Esophagus (tissue), 2 donors: Measurements from ENCODE around the gene TMEM52B. TPM values are rescaled to one million over a fixed set of nuclear protein-coding genes. Genes with fewer than 3 reads are reported as not detected.
"Not testable (repeated sequence)": the region's sequence is repeated elsewhere in the genome, so short reads cannot be mapped to it uniquely, and the experiment has no call there.

ENCODE experiments used
- H3K27ac ChIP-seq, 2 donors: one replicate each; pipeline ENCODE4 v1.5.1; 2013; ENCODE audit warnings: low read depth in 2 of 2, mild to moderate bottlenecking in 2 of 2, inconsistent platforms in 1 of 2, low read length in 1 of 2, moderate library complexity in 1 of 2
- H3K27me3 ChIP-seq, 2 donors: one replicate each; pipeline ENCODE4 v1.6.1; 2013; ENCODE audit warnings: low read length in 2 of 2, control low read depth in 1 of 2, mild to moderate bottlenecking in 1 of 2; ENCODE audit not compliant: insufficient read depth in 2 of 2, control insufficient read depth in 1 of 2
- H3K36me3 ChIP-seq, 2 donors: one replicate each; pipeline ENCODE4 v1.6.1; 2013; ENCODE audit warnings: low read length in 1 of 2; ENCODE audit not compliant: control insufficient read depth in 2 of 2, insufficient read depth in 2 of 2
- H3K4me1 ChIP-seq, 2 donors: one replicate each; pipeline ENCODE4 v1.6.1; 2013; ENCODE audit warnings: low read length in 1 of 2; ENCODE audit not compliant: control insufficient read depth in 2 of 2, insufficient read depth in 2 of 2
- H3K4me3 ChIP-seq, 2 donors: one replicate each; pipeline ENCODE4 v1.5.1; 2013; ENCODE audit warnings: low read length in 2 of 2, mild to moderate bottlenecking in 2 of 2, low read depth in 1 of 2, moderate library complexity in 1 of 2
- H3K9me3 ChIP-seq, 2 donors: one replicate each; pipeline ENCODE4 v1.6.1; 2013; ENCODE audit warnings: mild to moderate bottlenecking in 2 of 2, low read depth in 1 of 2, low read length in 1 of 2, moderate library complexity in 1 of 2; ENCODE audit not compliant: control insufficient read depth in 2 of 2, insufficient read depth in 1 of 2
- WGBS, 2 donors: extraction: QIAGEN DNeasy Blood & Tissue Kit; methylation state at CpG; one replicate each; pipeline ENCODE4 v1.1.7; 2013; 5-methylcytosine and 5-hydroxymethylcytosine counted together
- polyA plus RNA-seq, 2 donors: library from polyadenylated mRNA; stranded (reverse); fragments of 200-250 nt; gene quantifications; one replicate each; pipeline ENCODE4 v1.2.3, GENCODE V29; 2013
- donor health status: healthy with polysubstance abuse.
- donor health status: Bipolar disorder and iron deficiency.

Gene TMEM52B
- polyA plus RNA-seq, 2 donors: 0.04 TPM

- Histone ChIP-seq H3K4me3 (peak overlapping the region in 1 of 2 donors; percentile 83), H3K4me1 (no peaks in the 10 kb centered on the region), H3K27ac (peak overlapping the region in 1 of 2 donors; percentile 40), H3K27me3 (no peaks in the 10 kb centered on the region), H3K9me3 (no peaks in the 10 kb centered on the region), H3K36me3 (peaks cover under 1 to 2% of the 10 kb centered on the region in 2 donors)
- 63 to 69% methylated on average over 3 of the region's 3 CpGs for WGBS, 2 donors
Measured at GRCh38 chr12:10214895-10215267, 36.0 kb downstream of the TMEM52B start.

GRCh38 chr12:10215436-10215835 is 36.6 kb downstream of the TMEM52B start:
- Histone ChIP-seq H3K36me3 (peaks cover 2% of the 10 kb centered on the region in 2 donors), H3K4me3 (peak overlapping the region in 1 of 2 donors; percentile 83), H3K27me3 (no peaks in the 10 kb centered on the region), H3K9me3 (no peaks in the 10 kb centered on the region), H3K27ac (no peak overlapping the region), H3K4me1 (no peaks in the 10 kb centered on the region)
- 54 to 57% methylated on average over 2 of the region's 2 CpGs for WGBS, 2 donors

- H3K9me3 ChIP-seq, H3K27me3 ChIP-seq, H3K36me3 ChIP-seq, H3K4me1 ChIP-seq, H3K4me3 ChIP-seq, H3K27ac ChIP-seq: not testable (repeated sequence)
- 79 to 87% methylated on average over 13 of the region's 13 CpGs for WGBS, 2 donors
Measured at GRCh38 chr12:10215946-10216345, 37.1 kb downstream of the TMEM52B start.

GRCh38 chr12:10218021-10218420 is 39.2 kb downstream of the TMEM52B start:
- H3K27ac ChIP-seq: no peak overlapping the region
- no peaks in the 10 kb centered on the region for H3K27me3 ChIP-seq
- H3K4me1 ChIP-seq: no peaks in the 10 kb centered on the region
- no peak overlapping the region for H3K4me3 ChIP-seq
- H3K9me3 ChIP-seq: no peaks in the 10 kb centered on the region
- peaks cover 6 to 8% of the 10 kb centered on the region in 2 donors for H3K36me3 ChIP-seq
- WGBS, 2 donors: 93 to 94% methylated on average over 6 of the region's 6 CpGs

GRCh38 chr12:10220398-10221077 is 41.7 kb downstream of the TMEM52B start:
- Histone ChIP-seq H3K9me3 (no peaks in the 10 kb centered on the region), H3K27ac (peak overlapping the region; percentile 4 to 33), H3K4me3 (no peak overlapping the region), H3K36me3 (peaks cover 10 to 14% of the 10 kb centered on the region in 2 donors), H3K27me3 (no peaks in the 10 kb centered on the region), H3K4me1 (no peaks in the 10 kb centered on the region)
- WGBS, 2 donors: 52 to 54% methylated on average over 8 of the region's 8 CpGs

- no peak overlapping the region for H3K27ac ChIP-seq
- H3K9me3 ChIP-seq: no peaks in the 10 kb centered on the region
- WGBS, 2 donors: 82 to 84% methylated on average over 5 of the region's 5 CpGs
- H3K36me3 ChIP-seq: peaks cover 10 to 14% of the 10 kb centered on the region in 2 donors
- no peak overlapping the region for H3K4me3 ChIP-seq
- H3K27me3 ChIP-seq: no peaks in the 10 kb centered on the region
- H3K4me1 ChIP-seq: no peaks in the 10 kb centered on the region
Measured at GRCh38 chr12:10221846-10222245, 43.0 kb downstream of the TMEM52B start.

GRCh38 chr12:10223208-10223607 is 44.4 kb downstream of the TMEM52B start:
- H3K9me3 ChIP-seq: no peaks in the 10 kb centered on the region
- no peaks in the 10 kb centered on the region for H3K27me3 ChIP-seq
- no peak overlapping the region for H3K4me3 ChIP-seq
- H3K4me1 ChIP-seq: no peaks in the 10 kb centered on the region
- no peak overlapping the region for H3K27ac ChIP-seq
- 77 to 80% methylated on average over 5 of the region's 5 CpGs for WGBS, 2 donors
- H3K36me3 ChIP-seq: peaks cover 10 to 12% of the 10 kb centered on the region in 2 donors

- H3K4me1 ChIP-seq, H3K27me3 ChIP-seq, H3K9me3 ChIP-seq, H3K4me3 ChIP-seq, H3K27ac ChIP-seq: not testable (repeated sequence)
- WGBS, 2 donors: 94 to 96% methylated on average over 19 to 20 of the region's 26 CpGs
- peaks cover 8 to 12% of the 10 kb centered on the region in 2 donors for H3K36me3 ChIP-seq
Measured at GRCh38 chr12:10225426-10225825, 46.6 kb downstream of the TMEM52B start.

GRCh38 chr12:10226086-10226485 is 47.3 kb downstream of the TMEM52B start:
- no peak overlapping the region for H3K27ac ChIP-seq
- H3K36me3 ChIP-seq: peaks cover 8 to 12% of the 10 kb centered on the region in 2 donors
- no peaks in the 10 kb centered on the region for H3K9me3 ChIP-seq
- no peak overlapping the region for H3K4me3 ChIP-seq
- WGBS, 2 donors: 97% methylated on average over 5 to 6 of the region's 6 CpGs
- no peaks in the 10 kb centered on the region for H3K4me1 ChIP-seq
- no peaks in the 10 kb centered on the region for H3K27me3 ChIP-seq

- WGBS, 2 donors: 63 to 69% methylated on average over 1 of the region's 1 CpG
- Histone ChIP-seq H3K27me3 (no peaks in the 10 kb centered on the region), H3K9me3 (no peaks in the 10 kb centered on the region), H3K36me3 (peaks cover 8 to 11% of the 10 kb centered on the region in 2 donors), H3K4me1 (no peaks in the 10 kb centered on the region), H3K4me3 (no peak overlapping the region), H3K27ac (no peak overlapping the region)
Measured at GRCh38 chr12:10226731-10227130, 47.9 kb downstream of the TMEM52B start.
